Thoracic aorta endothelial cell (primary cell): ENCODE data around the gene MELTF. TPM values are rescaled to one million over a fixed set of nuclear protein-coding genes. Genes with fewer than 3 reads are reported as not detected.

Source experiments
- total RNA-seq: library from RNA; depleted of rRNA; stranded (reverse); fragments of >200 nt; gene quantifications from 2 replicates; pipeline ENCODE4 v1.2.3, GENCODE V29; 2012

The MELTF gene
- 5.5 and 7.4 TPM in 2 replicates for total RNA-seq

DNA sequence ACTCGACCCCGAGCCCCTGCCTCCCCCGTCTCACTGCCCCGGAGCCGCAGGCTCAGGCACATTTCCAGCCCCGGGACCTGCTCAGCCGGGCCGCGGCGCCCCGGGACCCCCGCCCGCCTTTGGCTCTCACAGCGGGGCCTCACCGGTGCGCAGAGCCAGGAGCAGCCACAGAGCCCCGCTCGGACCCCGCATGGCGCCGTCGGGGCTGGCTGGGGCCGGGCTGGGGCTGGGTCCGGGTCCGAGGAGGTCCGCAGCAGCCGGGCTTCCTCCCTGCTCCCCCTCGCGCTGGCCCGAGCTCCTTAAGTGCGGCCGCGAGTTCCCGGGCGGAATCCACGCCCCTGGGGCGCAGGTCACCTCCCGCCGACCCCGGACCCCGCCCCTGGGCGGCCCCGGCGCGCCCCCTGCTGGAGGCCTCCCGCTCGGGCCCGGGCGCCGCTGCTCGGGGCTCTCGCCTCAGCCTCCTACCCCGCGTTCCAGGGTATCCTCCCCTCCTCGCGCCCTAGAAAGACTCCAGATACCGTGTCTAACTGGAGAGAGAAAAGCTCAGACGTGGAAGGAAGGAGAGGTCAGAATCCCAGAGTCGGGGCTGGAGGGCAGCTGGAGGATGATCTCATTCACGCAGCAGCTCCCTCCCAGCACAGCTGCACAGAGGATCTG lies at the start of gene MELTF:
Gene MELTF, minus strand, starts transcription at position 307 of the 657 bp plus-strand sequence. Its CDS starts 115 bp downstream, at position 192.

DNA sequence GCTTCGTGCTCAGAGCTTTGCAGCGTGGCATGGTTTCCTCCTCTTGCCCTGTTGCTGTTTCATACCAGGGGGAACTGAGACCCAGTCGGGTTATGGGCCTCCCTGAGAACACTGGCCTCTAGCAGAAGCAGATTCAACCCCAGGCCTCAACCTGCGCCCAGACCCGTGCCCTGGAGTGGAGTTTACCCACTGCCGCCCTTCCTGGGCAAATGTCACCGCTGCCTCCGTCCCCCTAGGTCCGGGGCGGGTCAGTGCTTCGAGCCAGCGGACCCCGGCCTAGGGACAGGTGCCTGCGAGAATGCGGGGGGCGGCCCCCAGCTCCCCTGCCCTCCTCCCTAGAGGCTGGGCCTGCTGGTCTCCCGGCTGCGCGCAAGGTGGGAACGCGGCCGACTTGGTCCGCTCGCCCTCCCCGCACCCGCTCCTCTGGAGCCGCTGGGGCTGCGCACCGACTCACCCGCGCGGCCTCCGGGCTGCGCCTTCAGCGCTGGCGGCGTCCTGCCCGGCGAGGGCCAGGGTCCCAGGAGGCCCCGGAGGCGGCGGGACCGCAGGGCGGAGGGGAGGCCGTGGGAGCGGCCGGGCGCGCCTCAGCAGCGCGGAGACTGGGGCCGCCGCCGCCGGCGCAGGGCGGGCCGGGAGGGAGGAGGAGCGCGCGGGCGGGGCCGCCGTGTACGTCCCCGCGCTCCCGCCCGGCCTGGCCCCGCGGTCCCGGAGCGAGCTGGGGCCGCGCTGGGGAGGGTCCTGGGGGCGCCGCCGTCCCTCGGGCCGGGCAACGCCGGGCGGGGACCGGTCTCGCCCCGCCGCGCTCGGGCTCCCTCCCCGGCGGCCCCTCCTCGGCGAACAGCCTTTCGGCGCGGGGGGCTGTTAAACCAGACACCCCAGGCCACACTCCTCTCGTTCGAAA lies 61.1 kb downstream of the MELTF start, which contains the start of gene PIGZ:
Gene PIGZ, minus strand, starts transcription at position 601 of the 901 bp plus-strand sequence. CDS start 16,802 bp downstream, outside the sequence.

Other genes with a start within 250 kb of the MELTF start
- gene SENP5, start 161.9 kb downstream of the MELTF start, total RNA-seq = 54.3 and 55.3 TPM in 2 replicates
- 64.3 and 65.4 TPM in 2 replicates for gene NCBP2, start 87.3 kb downstream of the MELTF start, total RNA-seq
- 3.4 and 3.7 TPM in 2 replicates for gene PIGZ, start 61.0 kb downstream of the MELTF start, total RNA-seq